Measurements from ENCODE around the gene THYN1. TPM values are rescaled to one million over a fixed set of nuclear protein-coding genes. Genes with fewer than 3 reads are reported as not detected.
"Not testable (repeated sequence)": the region's sequence is repeated elsewhere in the genome, so short reads cannot be mapped to it uniquely, and the experiment has no call there.

THYN1 gene
- total and polyA plus RNA-seq, 12 donors, result 32.8 to 91.0 (median 48.6) TPM

GRCh38 chr11:134260503-134260902, 7.4 kb upstream of the THYN1 start:
- H3K4me3 ChIP-seq, result no peak overlapping the region
- intact Hi-C loops (cut with DNase I), result no loop called here
- no peaks in the 10 kb centered on the region for H3K27me3 ChIP-seq
- DNase-seq, result no peak
- TF ChIP-seq POLR2A (IDR thresholded peaks at IDR 0.05) (no peak), CTCF (IDR thresholded peaks at IDR 0.05) (no peak)
- no peaks in the 10 kb centered on the region for H3K9me3 ChIP-seq (replicated peaks in 1 of 3)
- H3K27ac ChIP-seq, result no peak overlapping the region
- no peaks in the 10 kb centered on the region for H3K4me1 ChIP-seq (replicated peaks in 1 of 2)
- H3K36me3 ChIP-seq (replicated peaks in 1 of 2), result peaks cover 0 to 59% of the 10 kb centered on the region in 2 donors

DNA sequence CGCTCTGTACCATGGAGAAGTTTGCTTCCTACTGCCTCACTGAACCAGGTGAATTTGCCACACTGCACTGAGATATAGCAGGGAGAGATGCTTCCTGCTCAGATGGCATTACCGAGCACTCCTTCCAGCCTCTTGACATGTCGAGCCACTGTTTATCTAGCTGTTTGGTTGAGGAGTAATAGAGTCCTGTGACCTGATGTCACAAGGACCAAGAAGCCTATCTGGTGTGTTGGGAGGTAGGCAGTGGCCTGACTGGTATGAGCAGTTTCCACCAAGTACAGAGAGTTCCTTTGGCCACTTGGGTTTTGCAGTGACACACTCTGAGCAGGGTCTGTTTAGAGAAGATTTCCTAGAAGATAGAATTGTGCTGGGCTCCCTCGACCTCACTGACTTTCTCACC, 5.4 kb upstream of the THYN1 start:
- H3K4me1 ChIP-seq (replicated peaks in 1 of 2), result peaks cover 0 to 8% of the 10 kb centered on the region in 2 donors
- DNase-seq, result no peak
- intact Hi-C loops (cut with DNase I), result no loop called here
- no peak overlapping the region for H3K4me3 ChIP-seq
- no peaks in the 10 kb centered on the region for H3K9me3 ChIP-seq (replicated peaks in 1 of 3)
- TF ChIP-seq POLR2A (IDR thresholded peaks at IDR 0.05) (no peak), CTCF (IDR thresholded peaks at IDR 0.05) (no peak)
- H3K27ac ChIP-seq, result no peak overlapping the region
- 84 to 93% (median 88%) methylated on average over 4 of the region's 4 CpGs for WGBS, 4 donors
- H3K36me3 ChIP-seq (replicated peaks in 1 of 2), result peaks cover 0 to 59% of the 10 kb centered on the region in 2 donors
- H3K27me3 ChIP-seq, result no peaks in the 10 kb centered on the region

DNA sequence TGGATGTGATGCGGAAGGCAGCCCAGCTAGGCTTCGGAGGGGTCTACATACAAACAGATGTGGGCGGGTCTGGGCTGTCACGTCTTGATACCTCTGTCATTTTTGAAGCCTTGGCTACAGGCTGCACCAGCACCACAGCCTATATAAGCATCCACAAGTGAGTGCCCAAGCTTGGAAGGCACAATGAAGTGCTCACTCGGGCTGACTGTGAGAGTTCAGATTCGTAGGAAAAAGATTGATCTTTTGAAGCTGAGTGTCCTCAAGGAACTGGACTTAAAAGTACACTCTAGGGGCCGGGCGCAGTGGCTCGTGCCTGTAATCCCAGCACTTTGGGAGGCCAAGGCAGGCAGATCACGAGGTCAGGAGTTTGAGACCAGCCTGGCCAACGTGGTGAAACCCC, 3.9 kb upstream of the THYN1 start:
- Histone ChIP-seq H3K4me3 (no peak overlapping the region), H3K36me3 (replicated peaks in 1 of 2) (peaks cover 0 to 44% of the 10 kb centered on the region in 2 donors), H3K27me3 (no peaks in the 10 kb centered on the region), H3K27ac (no peak overlapping the region), H3K4me1 (replicated peaks in 1 of 2) (peaks cover 4 to 12% of the 10 kb centered on the region in 2 donors), H3K9me3 (replicated peaks in 1 of 3) (no peaks in the 10 kb centered on the region)
- TF ChIP-seq CTCF (IDR thresholded peaks at IDR 0.05), result no peak
- TF ChIP-seq POLR2A (IDR thresholded peaks at IDR 0.05), result no peak
- 89 to 95% (median 94%) methylated on average over 11 of the region's 11 CpGs for WGBS, 4 donors
- DNase-seq, result no peak
- intact Hi-C loops (cut with DNase I), result no loop called here

GRCh38 chr11:134255184-134255561, 2.0 kb upstream of the THYN1 start:
- peaks cover 7 to 21% of the 10 kb centered on the region in 2 donors for H3K4me1 ChIP-seq (replicated peaks in 1 of 2)
- H3K4me3 ChIP-seq; DNase-seq; H3K9me3 ChIP-seq (replicated peaks in 1 of 3); intact Hi-C loops (cut with DNase I); H3K27ac ChIP-seq; H3K27me3 ChIP-seq: not testable (repeated sequence)
- 95 to 98% (median 97%) methylated on average over 5 of the region's 5 CpGs for WGBS, 4 donors
- peaks cover 0 to 32% of the 10 kb centered on the region in 2 donors for H3K36me3 ChIP-seq (replicated peaks in 1 of 2)

DNA sequence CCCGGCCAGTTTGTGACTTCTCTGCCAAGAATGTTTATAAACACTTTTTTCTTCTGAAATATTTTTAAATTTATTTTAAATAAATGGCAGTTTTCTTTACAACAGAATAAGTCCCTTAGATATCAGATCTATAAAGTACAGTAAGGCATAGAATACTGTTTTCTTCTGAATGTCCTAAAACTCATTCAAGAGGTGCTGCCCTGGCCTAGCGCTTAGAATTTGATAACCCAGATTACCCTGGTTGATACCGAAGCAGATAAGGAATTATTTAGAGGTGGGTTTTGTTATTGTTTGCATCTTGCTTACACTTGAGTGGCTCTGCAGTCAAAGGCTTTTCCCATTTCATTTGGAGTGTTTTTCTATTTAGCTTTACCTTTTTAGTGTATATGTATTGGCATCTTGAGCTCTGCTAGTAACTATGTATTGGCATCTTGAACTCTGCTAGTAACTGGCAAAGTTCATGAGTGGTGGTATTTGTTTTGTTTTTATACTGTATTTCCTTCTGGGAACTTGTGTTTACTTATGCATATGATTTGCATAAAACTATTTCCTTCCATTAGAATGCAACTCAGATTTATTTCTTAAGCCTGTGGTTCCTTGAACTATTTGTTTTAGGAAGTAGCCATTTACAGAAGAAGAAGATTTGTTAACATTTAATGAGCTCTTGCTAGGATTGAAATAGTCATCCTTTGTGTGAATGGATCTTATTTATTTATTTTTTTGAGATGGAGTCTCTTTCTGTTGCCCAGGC, 1.5 kb upstream of the THYN1 start:
- peaks cover 0 to 32% of the 10 kb centered on the region in 2 donors for H3K36me3 ChIP-seq (replicated peaks in 1 of 2)
- H3K4me1 ChIP-seq (replicated peaks in 1 of 2), result peaks cover 7 to 21% of the 10 kb centered on the region in 2 donors
- no peak for DNase-seq
- intact Hi-C loops (cut with DNase I), result no loop called here
- H3K4me3 ChIP-seq, result peak overlapping the region in 2 of 4 donors; percentile 82 to 90
- TF ChIP-seq CTCF (IDR thresholded peaks at IDR 0.05), result no peak
- H3K9me3 ChIP-seq (replicated peaks in 1 of 3), result no peaks in the 10 kb centered on the region
- no peaks in the 10 kb centered on the region for H3K27me3 ChIP-seq
- WGBS, 4 donors, result 67 to 68% (median 68%) methylated on average over 3 of the region's 3 CpGs
- no peak overlapping the region for H3K27ac ChIP-seq

Measured in adrenal gland (tissue), 12 donors.